ENCODE measurements around the gene PARP12.

PARP12 gene

DNA sequence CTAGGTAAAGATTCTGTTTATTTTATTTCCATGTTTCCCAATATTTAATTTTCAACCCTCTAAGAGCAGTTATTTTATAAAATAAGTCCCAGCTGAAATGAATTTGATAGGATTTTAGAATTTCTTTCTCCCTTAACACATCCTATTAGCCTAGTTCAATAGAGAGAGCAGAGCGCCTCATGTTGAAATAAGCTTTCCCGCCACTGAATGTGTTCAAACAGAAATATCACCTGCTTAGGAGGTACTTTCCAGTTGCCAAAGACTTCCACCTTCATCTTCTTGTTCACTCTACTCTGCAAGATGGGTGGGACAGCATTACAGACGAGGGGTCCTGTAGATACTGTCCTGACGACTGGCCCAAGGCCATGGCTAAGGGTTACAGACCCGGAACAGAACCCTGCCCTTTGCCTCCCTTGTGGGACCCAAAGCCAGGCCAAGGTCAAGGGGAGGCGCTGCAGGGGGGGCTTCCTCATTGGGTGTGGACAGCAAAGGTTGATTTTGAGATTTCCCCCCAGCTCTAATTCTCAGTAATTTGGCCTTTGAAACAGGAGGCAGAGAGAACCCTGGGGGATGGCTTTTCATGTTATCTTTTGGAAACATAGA lies 62.0 kb downstream of the PARP12 start:
- DNase-seq (ENCODE audit: low read depth), result no peak
- H3K4me3 ChIP-seq (ENCODE audit: control insufficient read depth, low read depth, low read length), result no peak overlapping the region
- TF ChIP-seq, protein P1, sequence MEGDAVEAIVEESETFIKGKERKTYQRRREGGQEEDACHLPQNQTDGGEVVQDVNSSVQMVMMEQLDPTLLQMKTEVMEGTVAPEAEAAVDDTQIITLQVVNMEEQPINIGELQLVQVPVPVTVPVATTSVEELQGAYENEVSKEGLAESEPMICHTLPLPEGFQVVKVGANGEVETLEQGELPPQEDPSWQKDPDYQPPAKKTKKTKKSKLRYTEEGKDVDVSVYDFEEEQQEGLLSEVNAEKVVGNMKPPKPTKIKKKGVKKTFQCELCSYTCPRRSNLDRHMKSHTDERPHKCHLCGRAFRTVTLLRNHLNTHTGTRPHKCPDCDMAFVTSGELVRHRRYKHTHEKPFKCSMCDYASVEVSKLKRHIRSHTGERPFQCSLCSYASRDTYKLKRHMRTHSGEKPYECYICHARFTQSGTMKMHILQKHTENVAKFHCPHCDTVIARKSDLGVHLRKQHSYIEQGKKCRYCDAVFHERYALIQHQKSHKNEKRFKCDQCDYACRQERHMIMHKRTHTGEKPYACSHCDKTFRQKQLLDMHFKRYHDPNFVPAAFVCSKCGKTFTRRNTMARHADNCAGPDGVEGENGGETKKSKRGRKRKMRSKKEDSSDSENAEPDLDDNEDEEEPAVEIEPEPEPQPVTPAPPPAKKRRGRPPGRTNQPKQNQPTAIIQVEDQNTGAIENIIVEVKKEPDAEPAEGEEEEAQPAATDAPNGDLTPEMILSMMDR (IDR thresholded peaks at IDR 0.05; ENCODE audit: control insufficient read depth, insufficient read depth, low read depth, low read length, missing control alignments), result no peak

DNA sequence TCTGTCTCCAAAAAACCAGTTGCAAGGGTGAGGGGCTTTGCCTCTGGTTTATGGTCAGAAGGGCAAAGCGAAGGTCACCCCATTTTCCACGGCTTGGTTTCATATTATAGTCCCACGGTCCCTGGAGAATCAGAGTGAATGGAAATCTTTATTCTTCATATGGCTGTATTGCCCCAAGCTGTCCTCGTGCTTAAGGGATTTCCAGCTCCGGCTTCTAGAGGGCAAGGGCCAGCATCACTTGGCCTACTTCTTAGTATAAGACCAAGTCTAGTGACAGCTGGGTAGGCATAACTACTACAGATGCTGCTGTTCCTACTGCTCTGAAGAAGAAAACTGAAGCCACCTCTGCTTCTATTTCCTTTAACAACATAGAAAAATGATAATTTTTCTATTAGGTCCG lies 63.2 kb downstream of the PARP12 start:
- H3K4me3 ChIP-seq (ENCODE audit: control insufficient read depth, low read depth, low read length), result no peak overlapping the region
- DNase-seq (ENCODE audit: low read depth), result no peak
- TF ChIP-seq, protein P1 (IDR thresholded peaks at IDR 0.05; ENCODE audit: control insufficient read depth, insufficient read depth, low read depth, low read length, missing control alignments), result no peak

DNA sequence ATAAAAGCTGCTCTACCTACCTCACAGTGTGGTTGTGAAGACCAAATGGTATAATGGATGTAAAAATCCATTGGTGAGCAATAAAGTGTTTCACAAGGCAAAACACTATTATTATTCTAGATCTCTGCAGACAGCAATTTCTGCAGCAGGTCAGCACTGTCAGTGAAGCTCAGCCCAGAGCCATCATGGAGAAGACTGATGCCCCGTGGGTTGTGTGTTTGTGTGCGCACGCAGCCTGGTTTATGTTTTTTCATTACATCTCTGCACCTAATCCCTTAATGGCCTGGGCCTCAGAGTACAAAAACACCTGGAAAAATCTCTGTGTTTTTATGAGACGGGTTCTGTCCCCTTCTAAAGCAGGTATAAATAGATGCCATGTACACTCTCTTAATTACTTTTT lies 64.2 kb downstream of the PARP12 start:
- H3K4me3 ChIP-seq (ENCODE audit: control insufficient read depth, low read depth, low read length), result no peak overlapping the region
- TF ChIP-seq, protein P1 (IDR thresholded peaks at IDR 0.05; ENCODE audit: control insufficient read depth, insufficient read depth, low read depth, low read length, missing control alignments), result no peak
- DNase-seq (ENCODE audit: low read depth), result no peak

DNA sequence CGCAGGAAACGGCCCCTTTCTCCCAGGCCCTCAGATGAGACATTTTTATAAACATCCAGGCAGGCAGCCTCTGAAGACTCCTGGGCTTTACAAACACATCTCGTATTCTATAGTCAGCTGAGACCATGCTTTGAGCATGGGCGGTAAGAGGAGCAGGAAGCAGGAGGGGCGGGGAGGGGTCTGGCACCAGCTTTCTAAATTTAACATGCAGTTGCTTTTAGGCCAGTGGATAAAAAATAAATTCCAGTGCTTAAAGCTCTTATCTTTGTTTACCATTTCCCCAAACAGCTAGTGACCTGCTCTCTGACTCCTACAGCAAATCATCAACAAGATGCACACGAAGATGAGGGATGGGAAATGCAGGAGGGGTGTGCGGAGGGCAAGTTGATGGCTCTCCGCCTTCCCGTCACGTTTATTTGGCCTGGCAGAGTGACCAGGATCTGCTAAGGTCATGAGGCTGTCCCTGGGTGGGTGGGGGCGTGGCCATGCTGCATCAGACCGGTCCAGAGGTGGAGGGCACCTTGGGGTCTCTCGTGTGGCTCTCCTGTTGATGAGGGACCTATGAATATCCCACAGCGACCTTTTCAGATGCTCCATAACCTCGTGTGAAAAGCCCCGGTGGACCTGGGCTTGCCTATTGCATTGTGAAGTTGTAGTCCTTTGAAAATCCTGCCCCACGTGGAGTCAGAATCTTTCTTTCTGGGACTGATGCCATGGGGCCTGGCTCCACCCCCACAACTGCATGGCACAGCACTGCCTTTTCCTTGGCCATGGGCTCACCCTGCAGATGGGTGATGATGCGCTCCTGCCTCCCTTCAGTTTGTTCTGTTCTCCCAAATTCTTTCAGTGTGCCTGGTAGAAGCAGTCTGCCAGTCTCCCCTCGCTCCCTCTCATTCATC lies 67.5 kb downstream of the PARP12 start:
- DNase-seq (ENCODE audit: low read depth), result no peak
- no peak overlapping the region for H3K4me3 ChIP-seq (ENCODE audit: control insufficient read depth, low read depth, low read length)
- TF ChIP-seq, protein P1 (IDR thresholded peaks at IDR 0.05; ENCODE audit: control insufficient read depth, insufficient read depth, low read depth, low read length, missing control alignments), result no peak

DNA sequence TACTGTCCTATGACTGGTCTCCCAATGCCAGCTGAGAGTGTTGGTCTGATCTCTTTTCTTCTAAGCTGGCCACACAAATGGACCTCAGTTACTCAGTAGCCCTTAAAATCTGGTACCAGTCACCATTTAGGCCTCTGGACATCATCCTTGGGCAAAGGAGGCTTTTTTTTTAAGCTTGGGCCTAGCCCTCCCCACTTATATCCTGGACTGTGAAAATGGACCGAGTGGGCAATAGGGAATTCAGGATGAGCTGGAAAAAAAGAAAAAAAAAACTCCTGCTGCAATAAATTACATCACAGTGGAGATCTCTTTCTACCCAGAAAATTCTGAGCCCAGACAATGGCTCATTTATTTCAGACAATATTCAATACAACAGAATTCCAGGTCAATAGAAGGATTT lies 68.4 kb downstream of the PARP12 start:
- no peak for DNase-seq (ENCODE audit: low read depth)
- TF ChIP-seq, protein P1 (IDR thresholded peaks at IDR 0.05; ENCODE audit: control insufficient read depth, insufficient read depth, low read depth, low read length, missing control alignments), result no peak
- no peak overlapping the region for H3K4me3 ChIP-seq (ENCODE audit: control insufficient read depth, low read depth, low read length)

DNA sequence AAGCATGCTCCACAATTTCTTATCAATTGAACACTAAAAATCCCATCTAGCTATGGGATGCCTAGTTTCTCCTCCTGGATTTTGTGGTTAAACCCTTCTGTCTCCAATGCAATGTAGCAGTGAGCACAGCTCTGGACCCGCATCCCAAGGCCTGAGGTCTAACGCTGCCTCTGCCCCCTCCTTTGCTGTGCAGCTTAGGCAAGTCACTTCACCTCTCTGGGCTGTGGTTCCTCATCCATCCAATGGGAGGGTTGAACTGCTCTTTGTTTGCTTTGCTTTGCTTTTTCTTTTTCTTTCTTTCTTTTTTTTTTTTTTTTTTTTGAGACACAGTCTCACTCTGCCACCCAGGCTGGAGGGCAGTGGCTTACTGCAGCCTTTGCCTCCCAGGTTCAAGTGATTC lies 69.2 kb downstream of the PARP12 start:
- H3K4me3 ChIP-seq (ENCODE audit: control insufficient read depth, low read depth, low read length), result no peak overlapping the region
- DNase-seq (ENCODE audit: low read depth), result no peak
- TF ChIP-seq, protein P1 (IDR thresholded peaks at IDR 0.05; ENCODE audit: control insufficient read depth, insufficient read depth, low read depth, low read length, missing control alignments), result no peak

All from AG09309 (cell line).